ENCODE measurements around the gene ARL15. TPM values are rescaled to one million over a fixed set of nuclear protein-coding genes. Genes with fewer than 3 reads are reported as not detected.

Gene ARL15
- total and polyA plus RNA-seq, 2 of the 4 experiments (the other 2 are of a cell fraction), result 7.3 to 19.2 TPM

- Histone ChIP-seq H3K27ac (ENCODE audit: insufficient read depth, low read length) (no peak overlapping the region), H4K20me1 (ENCODE audit: insufficient read depth, low read length) (no peaks in the 10 kb centered on the region), H2BK5ac (ENCODE audit: low read depth, low read length, poor library complexity, severe bottlenecking) (no peak overlapping the region), H4K5ac (ENCODE audit: low read depth, low read length) (no peak overlapping the region), H3K4me2 (ENCODE audit: low read depth, low read length) (no peak overlapping the region), H3K79me1 (ENCODE audit: low read depth in 1 of 2, low read length in 2 of 2) (no peaks in the 10 kb centered on the region), H2BK15ac (ENCODE audit: low read depth, low read length) (no peak overlapping the region), H3K9me1 (ENCODE audit: insufficient read depth, low read length) (no peaks in the 10 kb centered on the region), H3K18ac (ENCODE audit: low read depth, low read length) (no peak overlapping the region), H4K91ac (ENCODE audit: insufficient read depth, low read depth, low read length) (no peak overlapping the region), H2BK120ac (ENCODE audit: low read depth, low read length) (no peak overlapping the region), H4K8ac (ENCODE audit: low read depth in 2 of 2, low read length in 2 of 2) (no peak overlapping the region), H3K9me3 (ENCODE audit: control insufficient read depth, insufficient read depth, low read length) (no peaks in the 10 kb centered on the region), H3K4me3 (ENCODE audit: insufficient read depth, low read depth, low read length) (no peak overlapping the region), H2AFZ (replicated peaks; ENCODE audit: low read length, poor library complexity) (no peak overlapping the region), H3K4ac (ENCODE audit: low read depth, low read length) (no peak overlapping the region), H3K27me3 (ENCODE audit: control insufficient read depth, insufficient read depth, low read length) (no peaks in the 10 kb centered on the region), H3K36me3 (ENCODE audit: control insufficient read depth, insufficient read depth, low read length) (no peaks in the 10 kb centered on the region), H3K14ac (replicated peaks; ENCODE audit: low read depth, low read length) (no peak overlapping the region), H2AK9ac (replicated peaks; ENCODE audit: low read depth, low read length, poor library complexity) (no peak overlapping the region), H3K23ac (ENCODE audit: low read depth, low read length) (no peak overlapping the region), H3K9ac (ENCODE audit: low read depth, low read length) (no peak overlapping the region), H3K56ac (ENCODE audit: extremely low read depth, insufficient read depth, low read length) (no peak overlapping the region), H2BK20ac (ENCODE audit: low read depth, low read length) (no peak overlapping the region), H2AK5ac (ENCODE audit: low read depth, low read length) (no peak overlapping the region), H3K4me1 (ENCODE audit: control insufficient read depth, insufficient read depth, low read length) (peaks cover 3% of the 10 kb centered on the region)
- DNase-seq (no peak), ATAC-seq (ENCODE audit: low read depth) (no peak)
- 100% methylated on average over 1 of the region's 2 CpGs; no CpG with 5 or more reads in 1 of the 2 experiments for WGBS, 2 experiments (ENCODE audit: extremely low coverage in 2 of 2, insufficient read length in 1 of 2)
- TF ChIP-seq RAD21 (IDR thresholded peaks at IDR 0.05; ENCODE audit: low read length), result no peak
- TF ChIP-seq MXI1 (IDR thresholded peaks at IDR 0.05; ENCODE audit: borderline replicate concordance, low read depth, low read length), result no peak
- TF ChIP-seq MAZ (IDR thresholded peaks at IDR 0.05; ENCODE audit: borderline replicate concordance, low read depth, low read length), result no peak
- TF ChIP-seq MAFK (IDR thresholded peaks at IDR 0.05; ENCODE audit: low read depth, low read length), result no peak
- no peak for TF ChIP-seq FOS (IDR thresholded peaks at IDR 0.05; ENCODE audit: low read depth, low read length)
- no peak for TF ChIP-seq CEBPB (IDR thresholded peaks at IDR 0.05; ENCODE audit: low read depth, low read length)
- no peak for TF ChIP-seq NFE2L2 (IDR thresholded peaks at IDR 0.05; ENCODE audit: low read depth, low read length)
- TF ChIP-seq RCOR1 (IDR thresholded peaks at IDR 0.05; ENCODE audit: insufficient replicate concordance, low read length), result no peak
- no peak for TF ChIP-seq RFX5 (IDR thresholded peaks at IDR 0.05; ENCODE audit: low read depth, low read length)
- no peak for TF ChIP-seq ELK1 (IDR thresholded peaks at IDR 0.05; ENCODE audit: borderline replicate concordance, low read depth, low read length)
- no peak for TF ChIP-seq CTCF (conservative IDR thresholded peaks at IDR 0.05; ENCODE audit: low read depth, low read length)
- TF ChIP-seq SMC3 (IDR thresholded peaks at IDR 0.05; ENCODE audit: low read depth, low read length), result no peak
- no peak for TF ChIP-seq POLR2A (IDR thresholded peaks at IDR 0.05; ENCODE audit: low read depth, low read length)
- no peak for TF ChIP-seq BHLHE40 (IDR thresholded peaks at IDR 0.05; ENCODE audit: low read depth, low read length)
- TF ChIP-seq USF2 (IDR thresholded peaks at IDR 0.05; ENCODE audit: low read depth, low read length), result no peak
- TF ChIP-seq CHD1 (IDR thresholded peaks at IDR 0.05; ENCODE audit: low read depth, low read length), result no peak
- ChIA-PET CTCF (no interaction called here), POLR2A (ENCODE audit: unreplicated experiment) (no interaction called here)
- in situ Hi-C loops (cut with MboI; ENCODE audit: low sequenced_read_pairs) (no loop called here), dilution Hi-C loops (cut with HindIII; ENCODE audit: low sequenced_read_pairs, unreplicated experiment) (no loop called here), intact Hi-C loops (cut with micrococcal nuclease) (no loop called here)
- no TSS peak for BruUV-seq (replicated peaks)
These were observed 189.9 kb downstream of the ARL15 start for GRCh38 chr5:54120473-54120872.
